ENCODE data around the gene ARHGAP15.

- no peak for TF ChIP-seq EZH2phosphoT487 (IDR thresholded peaks at IDR 0.05; ENCODE audit: insufficient read depth, low read depth)
- TF ChIP-seq EZH2 (IDR thresholded peaks at IDR 0.05; ENCODE audit: insufficient read depth, poor library complexity, severe bottlenecking): no peak
Observed at GRCh38 chr2:143504397-143504796, 375.2 kb downstream of the ARHGAP15 start.
